ENCODE data around the gene TRNP1. TPM values are rescaled to one million over a fixed set of nuclear protein-coding genes. Genes with fewer than 3 reads are reported as not detected.

TRNP1 gene
- total RNA-seq, 6 experiments from 2014 or later: 2.0 to 24.8 (median 6.7) TPM

DNA sequence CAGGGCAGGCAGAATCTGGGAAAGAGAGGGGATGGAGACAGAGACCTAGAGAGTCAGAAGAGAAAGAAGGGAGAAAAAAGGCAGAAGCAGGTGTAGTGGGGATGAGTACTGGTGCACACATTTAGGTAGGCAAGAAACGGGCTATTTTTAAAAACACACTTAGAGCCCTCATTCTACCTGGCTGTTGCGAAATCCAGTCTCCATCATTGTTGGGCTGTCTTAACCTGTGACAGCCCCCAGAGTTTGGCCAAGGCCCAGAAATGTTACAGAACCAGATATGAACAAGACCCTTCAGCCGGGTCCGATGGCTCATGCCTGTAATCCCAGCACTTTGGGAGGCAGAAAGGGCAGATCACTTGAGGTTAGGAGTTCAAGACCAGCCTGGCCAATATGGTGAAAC is 20.7 kb upstream of the TRNP1 start:
- H3K9me3 ChIP-seq: no peaks in the 10 kb centered on the region
- intact Hi-C loops (cut with DNase I): no loop called here
- H3K27ac ChIP-seq: no peak overlapping the region
- TF ChIP-seq, protein P1, sequence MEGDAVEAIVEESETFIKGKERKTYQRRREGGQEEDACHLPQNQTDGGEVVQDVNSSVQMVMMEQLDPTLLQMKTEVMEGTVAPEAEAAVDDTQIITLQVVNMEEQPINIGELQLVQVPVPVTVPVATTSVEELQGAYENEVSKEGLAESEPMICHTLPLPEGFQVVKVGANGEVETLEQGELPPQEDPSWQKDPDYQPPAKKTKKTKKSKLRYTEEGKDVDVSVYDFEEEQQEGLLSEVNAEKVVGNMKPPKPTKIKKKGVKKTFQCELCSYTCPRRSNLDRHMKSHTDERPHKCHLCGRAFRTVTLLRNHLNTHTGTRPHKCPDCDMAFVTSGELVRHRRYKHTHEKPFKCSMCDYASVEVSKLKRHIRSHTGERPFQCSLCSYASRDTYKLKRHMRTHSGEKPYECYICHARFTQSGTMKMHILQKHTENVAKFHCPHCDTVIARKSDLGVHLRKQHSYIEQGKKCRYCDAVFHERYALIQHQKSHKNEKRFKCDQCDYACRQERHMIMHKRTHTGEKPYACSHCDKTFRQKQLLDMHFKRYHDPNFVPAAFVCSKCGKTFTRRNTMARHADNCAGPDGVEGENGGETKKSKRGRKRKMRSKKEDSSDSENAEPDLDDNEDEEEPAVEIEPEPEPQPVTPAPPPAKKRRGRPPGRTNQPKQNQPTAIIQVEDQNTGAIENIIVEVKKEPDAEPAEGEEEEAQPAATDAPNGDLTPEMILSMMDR (IDR thresholded peaks at IDR 0.05): no peak
- TF ChIP-seq POLR2A (IDR thresholded peaks at IDR 0.05): no peak
- no peaks in the 10 kb centered on the region for H3K27me3 ChIP-seq
- WGBS (ENCODE audit: insufficient coverage, low coverage, low lambda C conversion rate, missing lambda C conversion rate): 92% methylated on average over 4 of the region's 4 CpGs
- H3K36me3 ChIP-seq: no peaks in the 10 kb centered on the region
- no peaks in the 10 kb centered on the region for H3K4me1 ChIP-seq
- ATAC-seq (no peak), DNase-seq (no peak)
- H3K4me3 ChIP-seq: no peak overlapping the region

DNA sequence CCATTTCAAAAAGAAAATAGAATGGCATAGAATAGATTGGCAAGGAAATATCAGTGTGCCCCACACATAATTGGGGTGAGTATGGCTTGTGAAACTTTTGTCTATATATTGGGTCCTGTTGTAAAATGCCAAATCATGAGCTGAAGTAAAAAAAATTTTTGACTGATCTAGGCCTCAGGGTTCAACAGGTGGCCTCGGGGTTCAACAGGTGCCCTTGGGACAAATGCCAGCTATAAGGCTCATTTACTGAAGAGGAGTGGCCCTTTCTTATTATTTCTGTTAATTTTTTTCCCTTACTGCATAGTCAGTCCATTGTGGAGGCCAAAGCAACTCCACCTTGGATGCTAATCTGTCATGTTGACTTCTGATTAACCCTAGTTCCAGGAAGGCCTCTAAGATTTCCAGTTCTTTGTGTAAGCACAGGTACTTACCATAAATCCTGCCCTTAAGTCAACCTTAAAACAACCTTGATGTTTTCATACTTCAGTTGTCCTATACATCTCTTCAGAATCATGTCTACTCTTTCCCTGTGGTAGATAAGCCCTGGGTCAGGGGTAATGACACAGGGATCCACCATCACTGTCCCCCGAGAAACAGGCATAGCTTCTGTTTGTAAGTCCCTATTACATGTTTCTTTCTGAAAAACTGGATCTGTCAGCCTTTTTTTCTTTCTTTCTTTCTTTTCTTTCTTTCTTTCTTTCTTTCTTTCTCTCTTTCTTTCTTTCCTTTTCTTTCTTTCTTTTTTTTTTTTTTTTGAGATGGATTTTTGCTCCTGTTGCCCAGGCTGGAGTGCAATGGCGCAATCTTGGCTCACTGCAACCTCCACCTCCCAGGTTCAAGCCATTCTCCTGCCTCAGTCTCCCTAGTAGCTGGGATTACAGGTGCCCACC is 16.6 kb upstream of the TRNP1 start:
- Histone ChIP-seq H3K9me3 (no peaks in the 10 kb centered on the region), H3K27ac (no peak overlapping the region), H3K4me3 (no peak overlapping the region), H3K36me3 (no peaks in the 10 kb centered on the region), H3K4me1 (no peaks in the 10 kb centered on the region), H3K27me3 (no peaks in the 10 kb centered on the region)
- TF ChIP-seq POLR2A (IDR thresholded peaks at IDR 0.05): no peak
- TF ChIP-seq, protein P1 (IDR thresholded peaks at IDR 0.05): no peak
- DNase-seq (no peak), ATAC-seq (no peak)
- 83% methylated on average over 3 of the region's 3 CpGs for WGBS (ENCODE audit: insufficient coverage, low coverage, low lambda C conversion rate, missing lambda C conversion rate)
- intact Hi-C loops (cut with DNase I): no loop called here

DNA sequence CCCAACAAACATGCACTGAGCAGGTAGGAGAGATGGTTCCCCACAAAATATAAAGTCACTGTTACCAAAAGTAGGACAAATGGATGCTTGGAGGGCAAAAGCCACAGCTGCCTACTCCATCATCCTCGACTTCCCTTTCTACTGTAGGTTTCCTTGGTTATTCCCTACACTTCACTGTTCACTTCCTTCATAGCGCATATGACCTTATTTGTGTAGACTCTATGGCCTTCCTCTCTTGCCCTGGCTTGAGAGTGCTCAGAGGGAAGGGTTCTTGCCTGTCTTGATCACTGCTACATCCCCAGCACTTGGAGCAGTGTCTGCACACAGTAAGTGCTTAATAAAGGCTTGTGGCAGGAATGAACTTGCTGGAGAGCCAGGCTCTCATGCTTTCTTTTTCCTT is 14.6 kb upstream of the TRNP1 start:
- TF ChIP-seq, protein P1 (IDR thresholded peaks at IDR 0.05): no peak
- TF ChIP-seq POLR2A (IDR thresholded peaks at IDR 0.05): no peak
- DNase-seq: no peak
- Histone ChIP-seq H3K9me3 (no peaks in the 10 kb centered on the region), H3K27ac (no peak overlapping the region), H3K36me3 (no peaks in the 10 kb centered on the region), H3K27me3 (no peaks in the 10 kb centered on the region), H3K4me3 (no peak overlapping the region), H3K4me1 (no peaks in the 10 kb centered on the region)
- 53% methylated on average over 2 of the region's 2 CpGs for WGBS (ENCODE audit: insufficient coverage, low coverage, low lambda C conversion rate, missing lambda C conversion rate)
- intact Hi-C loops (cut with DNase I): no loop called here
- ATAC-seq: peak in 2 of 4 donors; percentile 21 to 22

DNA sequence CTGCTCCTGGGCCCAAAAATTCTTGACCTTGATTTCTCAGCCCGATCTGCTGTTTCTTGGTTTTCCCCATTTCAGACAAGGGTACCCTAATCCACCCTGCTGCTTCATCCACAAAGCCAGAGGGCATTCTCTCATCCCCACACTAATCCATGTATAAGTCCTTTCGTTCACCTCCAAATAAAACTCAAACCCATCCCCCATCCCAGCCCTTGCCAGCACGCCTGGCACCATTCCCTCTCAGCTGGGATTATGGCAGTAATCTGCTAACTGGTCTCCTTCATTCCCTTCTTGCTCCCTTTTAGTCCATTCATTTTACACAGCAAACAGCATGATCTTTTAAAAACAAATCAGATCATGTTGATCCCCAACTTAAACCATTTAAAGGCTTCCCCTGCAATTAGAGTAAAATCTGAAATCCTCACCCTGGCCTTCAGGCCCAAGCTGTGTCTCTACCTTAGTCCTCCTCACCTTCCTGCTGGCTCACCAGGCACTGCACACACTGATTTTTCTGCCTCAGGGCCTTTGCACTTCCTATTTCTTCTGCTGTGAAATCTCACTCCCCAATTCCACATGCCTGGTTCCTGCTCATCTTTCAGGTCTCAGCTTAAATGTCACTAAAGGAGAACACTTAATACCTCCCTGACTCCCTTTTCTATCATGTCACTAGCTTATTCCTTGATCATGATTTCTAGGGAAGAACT is 12.2 kb upstream of the TRNP1 start:
- Histone ChIP-seq H3K27me3 (no peaks in the 10 kb centered on the region), H3K27ac (no peak overlapping the region), H3K36me3 (no peaks in the 10 kb centered on the region), H3K4me3 (no peak overlapping the region), H3K4me1 (no peaks in the 10 kb centered on the region), H3K9me3 (no peaks in the 10 kb centered on the region)
- no peak for DNase-seq
- ATAC-seq: no peak
- TF ChIP-seq, protein P1 (IDR thresholded peaks at IDR 0.05): no peak
- TF ChIP-seq POLR2A (IDR thresholded peaks at IDR 0.05): no peak
- intact Hi-C loops (cut with DNase I): no loop called here
- WGBS (ENCODE audit: insufficient coverage, low coverage, low lambda C conversion rate, missing lambda C conversion rate): 65% methylated on average over 3 of the region's 3 CpGs

All from right lobe of liver (tissue), 6 donors.